Measurements from ENCODE around the gene TMEM184B.

- TF ChIP-seq CTCF (IDR thresholded peaks at IDR 0.05), result no peak
- no peak for TF ChIP-seq EP300 (IDR thresholded peaks at IDR 0.05; ENCODE audit: low read depth)
- no peak for TF ChIP-seq POLR2A (IDR thresholded peaks at IDR 0.05)
- no peak for TF ChIP-seq POLR2AphosphoS5 (IDR thresholded peaks at IDR 0.05)
Observed at GRCh38 chr22:38292694-38293093, 19.9 kb upstream of the TMEM184B start.
